Small intestine (tissue), 16 donors: ENCODE measurements around the gene FHL3. TPM values are rescaled to one million over a fixed set of nuclear protein-coding genes. Genes with fewer than 3 reads are reported as not detected.

Experiments
- DNase-seq, 2 donors: peaks; one replicate each; pipeline versions ENCODE4 v3.0.0 to v3.0.0-alpha.2; 2013
- FAIRE-seq: peaks from 2 replicates; lab custom pipeline; 2012; peaks lifted over from hg19 to GRCh38; lab: Jason Lieb, UNC
- H3K27ac ChIP-seq, 3 donors: one replicate each; pipeline ENCODE4 v1.5.1; 2013; ENCODE audit warnings: low read length in 2 of 3, mild to moderate bottlenecking in 2 of 3, control low read depth in 1 of 3, inconsistent platforms in 1 of 3, low read depth in 1 of 3, moderate library complexity in 1 of 3
- H3K27me3 ChIP-seq, 3 donors: one replicate each; pipeline ENCODE4 v1.6.1; 2013; ENCODE audit warnings: low read length in 3 of 3, inconsistent platforms in 1 of 3; ENCODE audit not compliant: control insufficient read depth in 3 of 3, insufficient read depth in 3 of 3
- H3K36me3 ChIP-seq, 3 donors: one replicate each; pipeline ENCODE4 v1.6.1; 2013; ENCODE audit warnings: low read length in 3 of 3, inconsistent platforms in 1 of 3, low read depth in 1 of 3, mild to moderate bottlenecking in 1 of 3, moderate library complexity in 1 of 3; ENCODE audit not compliant: control insufficient read depth in 3 of 3, insufficient read depth in 2 of 3
- H3K4me1 ChIP-seq, 3 donors: one replicate each; pipeline ENCODE4 v1.6.1; 2013; ENCODE audit warnings: low read length in 2 of 3, inconsistent platforms in 1 of 3, low read depth in 1 of 3, mild to moderate bottlenecking in 1 of 3, moderate library complexity in 1 of 3; ENCODE audit not compliant: control insufficient read depth in 3 of 3, insufficient read depth in 2 of 3
- H3K4me3 ChIP-seq, 3 donors: one replicate each; pipeline ENCODE4 v1.5.1; 2013; ENCODE audit warnings: low read length in 3 of 3, control low read depth in 1 of 3, inconsistent platforms in 1 of 3, low read depth in 1 of 3, mild to moderate bottlenecking in 1 of 3, moderate library complexity in 1 of 3
- H3K9me3 ChIP-seq, 2 donors: one replicate each; pipeline ENCODE4 v1.6.1; 2013; ENCODE audit warnings: low read depth in 1 of 2, low read length in 1 of 2; ENCODE audit not compliant: control insufficient read depth in 2 of 2, insufficient read depth in 1 of 2
- WGBS, 3 donors: extraction: QIAGEN DNeasy Blood & Tissue Kit; methylation state at CpG; one replicate each; pipeline ENCODE4 v1.1.7; 2013; 5-methylcytosine and 5-hydroxymethylcytosine counted together
- long read RNA-seq, 10 donors: transcript quantifications; one replicate each; lab custom pipeline, GENCODE V29; 2026
- polyA plus RNA-seq, 4 donors: library from polyadenylated mRNA; stranded (reverse) in 3 of 4; unstranded in 1 of 4; fragments of 200-250 nt in 3 of 4; fragments of 120-200 nt in 1 of 4; gene quantifications; one replicate each; pipeline versions ENCODE4 v1.2.1 to v1.2.3, GENCODE V29; 2013
- donor health status: healthy with polysubstance abuse.
- donor health status: control.
- donor health status: control.
- donor health status: Bipolar disorder and iron deficiency.
- donor health status: healthy.

The FHL3 gene
- polyA plus RNA-seq, result 1 to 10 TPM in 3 of 4 donors, under 1 TPM in 1; 0.89 to 8.1 (median 6.3) TPM
- long read RNA-seq, donor 1, result 0 reads
- long read RNA-seq, donor 2, result 0 reads
- long read RNA-seq, donor 3, partial matches to known transcripts, result 0 of 3 reads
- long read RNA-seq, donor 3, other reads (novel, unspliced or antisense), result 0 of 3 reads
- long read RNA-seq, donor 4, result 0 reads
- long read RNA-seq, donor 5, result 0 reads
- long read RNA-seq, donor 6, partial matches to known transcripts, result 0 of 2 reads
- long read RNA-seq, donor 6, other reads (novel, unspliced or antisense), result 0 of 2 reads
- long read RNA-seq, donor 7, result 0 reads
- long read RNA-seq, donor 8, partial matches to known transcripts, result 0 of 2 reads
- long read RNA-seq, donor 8, other reads (novel, unspliced or antisense), result 0 of 2 reads
- long read RNA-seq, donor 9, partial matches to known transcripts, result 0 of 1 reads
- long read RNA-seq, donor 9, other reads (novel, unspliced or antisense), result 0 of 1 reads
- long read RNA-seq, donor 10, partial matches to known transcripts, result 0 of 4 reads
- long read RNA-seq, donor 10, other reads (novel, unspliced or antisense), result 0 of 4 reads

GRCh38 chr1:38005195-38006007 is at the start of gene FHL3:
Gene FHL3, minus strand, starts transcription at chr1:38005514. Its CDS starts 6,102 bp downstream, at chr1:37999412.
- no peak for FAIRE-seq

GRCh38 chr1:38053416-38054091 is 48.2 kb upstream of the FHL3 start:
- 54 to 58% (median 57%) methylated on average over 7 of the region's 7 CpGs for WGBS, 3 donors
- no peak overlapping the region for H3K27ac ChIP-seq
- H3K27me3 ChIP-seq, result peaks cover 0 to 48% (median 0%) of the 10 kb centered on the region in 3 donors
- no peaks in the 10 kb centered on the region for H3K4me1 ChIP-seq
- no peaks in the 10 kb centered on the region for H3K9me3 ChIP-seq
- H3K36me3 ChIP-seq, result no peaks in the 10 kb centered on the region
- DNase-seq (no peak), FAIRE-seq (no peak)
- no peak overlapping the region for H3K4me3 ChIP-seq

More at GRCh38 chr1:38005195-38006007, at the start of gene FHL3:
- H3K36me3 ChIP-seq, result peaks cover 0 to 6% (median 0%) of the 10 kb centered on the region in 3 donors
- H3K27me3 ChIP-seq, result no peaks in the 10 kb centered on the region
- peak within 1 kb of the TSS; percentile 28 to 68 (median 61) for H3K4me3 ChIP-seq
- H3K27ac ChIP-seq, result peak within 1 kb of the TSS; percentile 19 to 54 (median 27)
- H3K4me1 ChIP-seq, result peaks cover 0 to 24% (median 4%) of the 10 kb centered on the region in 3 donors
- H3K9me3 ChIP-seq, result no peaks in the 10 kb centered on the region
- WGBS, 3 donors, result 3 to 5% (median 4%) methylated on average over 42 to 83 of the region's 83 CpGs
- peak in 1 of 2 donors; percentile 60 for DNase-seq

- no peak for FAIRE-seq
Measured at GRCh38 chr1:38052750-38053415, 47.6 kb upstream of the FHL3 start.

GRCh38 chr1:38051079-38051543 is 45.8 kb upstream of the FHL3 start:
- Histone ChIP-seq H3K9me3 (no peaks in the 10 kb centered on the region), H3K27ac (no peak overlapping the region), H3K4me3 (no peak overlapping the region), H3K36me3 (no peaks in the 10 kb centered on the region), H3K27me3 (peaks cover 2 to 61% (median 8%) of the 10 kb centered on the region in 3 donors), H3K4me1 (no peaks in the 10 kb centered on the region)
- DNase-seq, result no peak
- no peak for FAIRE-seq
- 65 to 76% (median 73%) methylated on average over 9 of the region's 9 CpGs for WGBS, 3 donors

More at GRCh38 chr1:38052750-38053415, 47.6 kb upstream of the FHL3 start:
- no peaks in the 10 kb centered on the region for H3K4me1 ChIP-seq
- no peaks in the 10 kb centered on the region for H3K9me3 ChIP-seq
- 37 to 43% (median 39%) methylated on average over 3 of the region's 3 CpGs for WGBS, 3 donors
- no peak for DNase-seq
- no peaks in the 10 kb centered on the region for H3K36me3 ChIP-seq
- H3K4me3 ChIP-seq, result no peak overlapping the region
- H3K27ac ChIP-seq, result no peak overlapping the region
- peaks cover 0 to 55% (median 0%) of the 10 kb centered on the region in 3 donors for H3K27me3 ChIP-seq

GRCh38 chr1:38050397-38051078 is 45.2 kb upstream of the FHL3 start:
- FAIRE-seq (no peak), DNase-seq (no peak)
- Histone ChIP-seq H3K9me3 (no peaks in the 10 kb centered on the region), H3K4me3 (no peak overlapping the region), H3K27me3 (peaks cover 7 to 64% (median 11%) of the 10 kb centered on the region in 3 donors), H3K36me3 (no peaks in the 10 kb centered on the region), H3K27ac (no peak overlapping the region), H3K4me1 (no peaks in the 10 kb centered on the region)
- WGBS, 3 donors, result 59 to 70% (median 68%) methylated on average over 13 of the region's 13 CpGs

GRCh38 chr1:38047603-38048141 is 42.4 kb upstream of the FHL3 start:
- WGBS, 3 donors, result 7 to 16% (median 14%) methylated on average over 32 to 34 of the region's 34 CpGs
- H3K4me3 ChIP-seq, result peak overlapping the region in 1 of 3 donors; percentile 55

More at GRCh38 chr1:38047603-38048141, 42.4 kb upstream of the FHL3 start:
- H3K9me3 ChIP-seq, result no peaks in the 10 kb centered on the region
- H3K27me3 ChIP-seq, result peaks cover 15 to 78% (median 26%) of the 10 kb centered on the region in 3 donors
- DNase-seq (no peak), FAIRE-seq (no peak)
- H3K36me3 ChIP-seq, result no peaks in the 10 kb centered on the region
- H3K4me1 ChIP-seq, result peaks cover 0 to 4% (median 0%) of the 10 kb centered on the region in 3 donors
- no peak overlapping the region for H3K27ac ChIP-seq
